HG02973 (cell line): ENCODE measurements around the gene ZNF200.
"Not testable (repeated sequence)": the region's sequence is repeated elsewhere in the genome, so short reads cannot be mapped to it uniquely, and the experiment has no call there.

ENCODE experiments used
- ATAC-seq: cut with Tn5 transposase; IDR thresholded peaks from one replicate; pipeline ENCODE4 v1.9.1; 2021; ENCODE audit warnings: moderate library complexity; ENCODE audit not compliant: unreplicated experiment

Gene ZNF200

GRCh38 chr16:3202903-3203539, 31.9 kb downstream of the ZNF200 start:
- no peak for ATAC-seq

GRCh38 chr16:3198334-3199072, 36.5 kb downstream of the ZNF200 start:
- no peak for ATAC-seq

GRCh38 chr16:3197694-3198333, 37.1 kb downstream of the ZNF200 start:
- not testable (repeated sequence) for ATAC-seq

GRCh38 chr16:3195975-3196374, 39.0 kb downstream of the ZNF200 start:
- no peak for ATAC-seq

- no peak for ATAC-seq
Measured at GRCh38 chr16:3194792-3195191, 40.2 kb downstream of the ZNF200 start.

GRCh38 chr16:3193221-3194212, 41.4 kb downstream of the ZNF200 start:
- ATAC-seq: no peak

GRCh38 chr16:3192476-3193019, 42.4 kb downstream of the ZNF200 start:
- no peak for ATAC-seq

GRCh38 chr16:3190949-3191353, 44.0 kb downstream of the ZNF200 start:
- no peak for ATAC-seq

- no peak for ATAC-seq
Measured at GRCh38 chr16:3189869-3190268, 45.1 kb downstream of the ZNF200 start.

- no peak for ATAC-seq
Measured at GRCh38 chr16:3188925-3189825, 45.8 kb downstream of the ZNF200 start.

GRCh38 chr16:3188675-3188924, 46.4 kb downstream of the ZNF200 start:
- no peak for ATAC-seq

GRCh38 chr16:3187798-3188674, 46.9 kb downstream of the ZNF200 start, which contains the start of gene OR1F1:
OR1F1 (plus strand) TSS chr16:3188204.
- ATAC-seq: no peak

GRCh38 chr16:3186946-3187690, 47.8 kb downstream of the ZNF200 start:
- ATAC-seq: no peak

- no peak for ATAC-seq
Measured at GRCh38 chr16:3183445-3184139, 51.4 kb downstream of the ZNF200 start.

- no peak for ATAC-seq
Measured at GRCh38 chr16:3182608-3183444, 52.1 kb downstream of the ZNF200 start.

- not testable (repeated sequence) for ATAC-seq
Measured at GRCh38 chr16:3182293-3182607, 52.7 kb downstream of the ZNF200 start.

GRCh38 chr16:3180445-3180878, 54.5 kb downstream of the ZNF200 start:
- ATAC-seq: no peak
